Measurements from ENCODE around the gene PSME1. TPM values are rescaled to one million over a fixed set of nuclear protein-coding genes. Genes with fewer than 3 reads are reported as not detected.
A peak's percentile ranks its signal among the peaks of the same experiment; 100 is the strongest.

Gene PSME1
- total and polyA plus RNA-seq, 2 of the 13 experiments (the other 11 are each of a cell fraction or from before 2014, with no cell fraction given), result 159 to 608 TPM

DNA sequence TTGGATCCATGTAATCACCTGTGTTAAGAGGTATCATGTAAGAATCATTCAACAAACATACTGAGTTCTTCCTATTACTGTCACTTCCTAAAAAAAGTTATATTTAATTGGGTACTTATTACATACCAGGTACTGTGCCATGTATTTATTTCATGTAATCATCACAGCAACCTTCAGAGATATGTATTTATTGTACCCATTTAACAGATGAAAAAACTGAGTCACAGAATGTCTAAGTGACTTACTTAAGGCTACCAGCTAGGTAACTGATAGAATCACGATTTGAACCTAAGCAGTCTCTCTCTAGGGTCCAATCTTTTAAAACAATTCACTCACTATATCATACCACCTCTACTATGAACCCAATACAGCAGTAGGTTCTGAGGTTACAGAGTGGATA lies 8.5 kb downstream of the PSME1 start (continued):
- TF ChIP-seq, protein P1, sequence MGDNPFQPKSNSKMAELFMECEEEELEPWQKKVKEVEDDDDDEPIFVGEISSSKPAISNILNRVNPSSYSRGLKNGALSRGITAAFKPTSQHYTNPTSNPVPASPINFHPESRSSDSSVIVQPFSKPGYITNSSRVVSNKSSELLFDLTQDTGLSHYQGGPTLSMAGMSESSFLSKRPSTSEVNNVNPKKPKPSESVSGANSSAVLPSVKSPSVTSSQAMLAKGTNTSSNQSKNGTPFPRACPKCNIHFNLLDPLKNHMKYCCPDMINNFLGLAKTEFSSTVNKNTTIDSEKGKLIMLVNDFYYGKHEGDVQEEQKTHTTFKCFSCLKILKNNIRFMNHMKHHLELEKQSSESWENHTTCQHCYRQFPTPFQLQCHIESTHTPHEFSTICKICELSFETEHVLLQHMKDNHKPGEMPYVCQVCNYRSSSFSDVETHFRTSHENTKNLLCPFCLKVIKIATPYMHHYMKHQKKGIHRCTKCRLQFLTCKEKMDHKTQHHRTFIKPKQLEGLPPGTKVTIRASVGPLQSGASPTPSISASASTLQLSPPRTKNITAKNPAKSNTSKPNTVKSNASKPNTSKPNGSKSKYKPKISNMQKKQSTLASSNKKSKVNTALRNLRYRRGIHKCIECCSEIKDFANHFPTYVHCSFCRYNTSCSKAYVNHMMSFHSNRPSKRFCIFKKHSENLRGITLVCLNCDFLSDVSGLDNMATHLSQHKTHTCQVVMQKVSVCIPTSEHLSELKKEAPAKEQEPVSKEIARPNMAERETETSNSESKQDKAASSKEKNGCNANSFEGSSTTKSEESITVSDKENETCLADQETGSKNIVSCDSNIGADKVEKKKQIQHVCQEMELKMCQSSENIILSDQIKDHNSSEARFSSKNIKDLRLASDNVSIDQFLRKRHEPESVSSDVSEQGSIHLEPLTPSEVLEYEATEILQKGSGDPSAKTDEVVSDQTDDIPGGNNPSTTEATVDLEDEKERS (CRISPR knock-in tag; IDR thresholded peaks at IDR 0.05), result no peak
- no peak for TF ChIP-seq ZNF383 (CRISPR knock-in tag; IDR thresholded peaks at IDR 0.05; ENCODE audit: borderline replicate concordance)
- TF ChIP-seq, protein P2, sequence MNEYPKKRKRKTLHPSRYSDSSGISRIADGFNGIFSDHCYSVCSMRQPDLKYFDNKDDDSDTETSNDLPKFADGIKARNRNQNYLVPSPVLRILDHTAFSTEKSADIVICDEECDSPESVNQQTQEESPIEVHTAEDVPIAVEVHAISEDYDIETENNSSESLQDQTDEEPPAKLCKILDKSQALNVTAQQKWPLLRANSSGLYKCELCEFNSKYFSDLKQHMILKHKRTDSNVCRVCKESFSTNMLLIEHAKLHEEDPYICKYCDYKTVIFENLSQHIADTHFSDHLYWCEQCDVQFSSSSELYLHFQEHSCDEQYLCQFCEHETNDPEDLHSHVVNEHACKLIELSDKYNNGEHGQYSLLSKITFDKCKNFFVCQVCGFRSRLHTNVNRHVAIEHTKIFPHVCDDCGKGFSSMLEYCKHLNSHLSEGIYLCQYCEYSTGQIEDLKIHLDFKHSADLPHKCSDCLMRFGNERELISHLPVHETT (CRISPR knock-in tag; conservative IDR thresholded peaks at IDR 0.05), result no peak

DNA sequence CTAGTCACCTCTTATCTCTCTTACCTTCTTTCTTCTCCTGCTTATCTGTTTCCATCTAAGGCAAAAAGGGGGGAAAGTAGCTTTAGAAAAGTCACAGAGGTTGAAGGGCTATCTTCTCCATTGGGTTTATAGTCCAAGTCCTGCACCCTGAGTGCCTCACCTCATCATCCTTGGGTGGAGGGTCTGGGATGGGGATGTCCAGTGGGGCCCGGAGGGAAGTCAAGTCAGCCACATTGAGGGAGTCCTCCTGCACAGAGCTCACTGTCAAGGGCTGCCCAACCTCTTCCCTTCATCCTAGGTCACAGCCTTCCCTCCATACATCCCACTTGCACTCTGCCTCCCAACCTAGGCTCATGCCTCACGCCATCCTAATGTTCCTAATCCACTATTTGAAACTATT lies 9.2 kb downstream of the PSME1 start:
- H3K4me2 ChIP-seq (ENCODE audit: low read depth, low read length), result peak overlapping the region; percentile 98
- FAIRE-seq, result no peak
- H3K27me3 ChIP-seq (ENCODE audit: control insufficient read depth in 1 of 2, insufficient read depth in 2 of 2, low read length in 2 of 2), result peaks cover 0 to 3% of the 10 kb centered on the region in 2 experiments; a peak in 1 of 5 replicates
- ATAC-seq, result no peak
- POLR2A ChIA-PET, result interaction anchor here (1.8 to 8.5 kb wide), 14 partner anchors 9 to 1050 kb away, joined by 8 to 279 read pairs (median 32); partner anchors contain the start of genes ACIN1, C14orf119, CHMP4A and CIDEB
- no peak for DNase-seq (ENCODE audit: low spot score)
- H3K4me3 ChIP-seq (replicated peaks in 1 of 3; ENCODE audit: insufficient read depth in 1 of 3, low read depth in 2 of 3, low read length in 3 of 3), result peak overlapping the region; percentile 90 to 100 (median 91)
- CTCF ChIA-PET (ENCODE audit: low intra/inter-chr PET ratio, low total read pairs), result no interaction called here
- TF ChIP-seq, protein P3, sequence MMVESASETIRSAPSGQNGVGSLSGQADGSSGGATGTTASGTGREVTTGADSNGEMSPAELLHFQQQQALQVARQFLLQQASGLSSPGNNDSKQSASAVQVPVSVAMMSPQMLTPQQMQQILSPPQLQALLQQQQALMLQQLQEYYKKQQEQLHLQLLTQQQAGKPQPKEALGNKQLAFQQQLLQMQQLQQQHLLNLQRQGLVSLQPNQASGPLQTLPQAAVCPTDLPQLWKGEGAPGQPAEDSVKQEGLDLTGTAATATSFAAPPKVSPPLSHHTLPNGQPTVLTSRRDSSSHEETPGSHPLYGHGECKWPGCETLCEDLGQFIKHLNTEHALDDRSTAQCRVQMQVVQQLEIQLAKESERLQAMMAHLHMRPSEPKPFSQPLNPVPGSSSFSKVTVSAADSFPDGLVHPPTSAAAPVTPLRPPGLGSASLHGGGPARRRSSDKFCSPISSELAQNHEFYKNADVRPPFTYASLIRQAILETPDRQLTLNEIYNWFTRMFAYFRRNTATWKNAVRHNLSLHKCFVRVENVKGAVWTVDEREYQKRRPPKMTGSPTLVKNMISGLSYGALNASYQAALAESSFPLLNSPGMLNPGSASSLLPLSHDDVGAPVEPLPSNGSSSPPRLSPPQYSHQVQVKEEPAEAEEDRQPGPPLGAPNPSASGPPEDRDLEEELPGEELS (CRISPR knock-in tag; IDR thresholded peaks at IDR 0.05), result 0 out of 2 replicates have a peak, but pooled peaks have one; percentile 6
- no peak for TF ChIP-seq ZNF441 (CRISPR knock-in tag; IDR thresholded peaks at IDR 0.05; ENCODE audit: borderline replicate concordance)
- TF ChIP-seq, protein P4, sequence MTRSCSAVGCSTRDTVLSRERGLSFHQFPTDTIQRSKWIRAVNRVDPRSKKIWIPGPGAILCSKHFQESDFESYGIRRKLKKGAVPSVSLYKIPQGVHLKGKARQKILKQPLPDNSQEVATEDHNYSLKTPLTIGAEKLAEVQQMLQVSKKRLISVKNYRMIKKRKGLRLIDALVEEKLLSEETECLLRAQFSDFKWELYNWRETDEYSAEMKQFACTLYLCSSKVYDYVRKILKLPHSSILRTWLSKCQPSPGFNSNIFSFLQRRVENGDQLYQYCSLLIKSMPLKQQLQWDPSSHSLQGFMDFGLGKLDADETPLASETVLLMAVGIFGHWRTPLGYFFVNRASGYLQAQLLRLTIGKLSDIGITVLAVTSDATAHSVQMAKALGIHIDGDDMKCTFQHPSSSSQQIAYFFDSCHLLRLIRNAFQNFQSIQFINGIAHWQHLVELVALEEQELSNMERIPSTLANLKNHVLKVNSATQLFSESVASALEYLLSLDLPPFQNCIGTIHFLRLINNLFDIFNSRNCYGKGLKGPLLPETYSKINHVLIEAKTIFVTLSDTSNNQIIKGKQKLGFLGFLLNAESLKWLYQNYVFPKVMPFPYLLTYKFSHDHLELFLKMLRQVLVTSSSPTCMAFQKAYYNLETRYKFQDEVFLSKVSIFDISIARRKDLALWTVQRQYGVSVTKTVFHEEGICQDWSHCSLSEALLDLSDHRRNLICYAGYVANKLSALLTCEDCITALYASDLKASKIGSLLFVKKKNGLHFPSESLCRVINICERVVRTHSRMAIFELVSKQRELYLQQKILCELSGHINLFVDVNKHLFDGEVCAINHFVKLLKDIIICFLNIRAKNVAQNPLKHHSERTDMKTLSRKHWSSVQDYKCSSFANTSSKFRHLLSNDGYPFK (CRISPR knock-in tag; IDR thresholded peaks at IDR 0.05; ENCODE audit: borderline replicate concordance), result 0 out of 2 replicates have a peak, but pooled peaks have one; percentile 41
- TF ChIP-seq MXI1 (IDR thresholded peaks at IDR 0.05; ENCODE audit: borderline replicate concordance, low read depth, low read length), result no peak
- 83% methylated on average over 2 of the region's 2 CpGs for WGBS (ENCODE audit: low lambda C conversion rate)
- H3K27ac ChIP-seq (ENCODE audit: extremely low read length, insufficient read depth, low read length), result no peak overlapping the region
- peaks cover 20 to 35% of the 10 kb centered on the region in 2 experiments for H3K36me3 ChIP-seq (replicated peaks in 1 of 2; ENCODE audit: control insufficient read depth in 1 of 2, insufficient read depth in 2 of 2, low read length in 2 of 2)
- no TSS peak for BruUV-seq (replicated peaks)
- peaks cover 63% of the 10 kb centered on the region for H3K4me1 ChIP-seq (ENCODE audit: insufficient read depth, low read length)
- no peaks in the 10 kb centered on the region for H3K9me3 ChIP-seq (ENCODE audit: low read length)
- H2AFZ ChIP-seq (ENCODE audit: low read length), result no peak overlapping the region
- in situ Hi-C loops (cut with HindIII; ENCODE audit: extremely low pct_ligation_motif_present, low pct_unique_long_range_greater_than_20kb) (loop anchor here (25.0 kb wide), 1 partner anchor 833 kb away; the partner anchor contains the start of genes BCL2L2, PABPN1 and PPP1R3E), intact Hi-C loops (cut with micrococcal nuclease; ENCODE audit: unreplicated experiment) (no loop called here)
- H3K9ac ChIP-seq (ENCODE audit: insufficient read depth, low read depth, low read length), result peak overlapping the region; percentile 95; the same call in 1 of the 2 replicates
- peaks cover 7% of the 10 kb centered on the region; the same call in 1 of the 2 replicates for H4K20me1 ChIP-seq (ENCODE audit: insufficient read depth, low read length)
- peaks cover 50% of the 10 kb centered on the region for H3K79me2 ChIP-seq (ENCODE audit: insufficient read depth, low read length)

Data from HepG2 (cell line).